Caco-2 (cell line): ENCODE measurements around the gene ATP8B2. TPM values are rescaled to one million over a fixed set of nuclear protein-coding genes. Genes with fewer than 3 reads are reported as not detected.

Source experiments
- BruUV-seq: library from RNA; stranded (reverse); fragments of 400-500 nt; replicated peaks from 2 replicates; lab custom pipeline; 2021; lab: Mats Ljungman, UMichigan
- CTCF ChIA-PET: fragments of 300-600 bp; sonication (Branson Sonifier 250); formaldehyde crosslinking; loops from one replicate; lab custom pipeline; 2022; ENCODE audit warnings: antibody characterized with exemption; lab: Charles Lee
- POLR2A ChIA-PET: fragments of 300-600 bp; sonication (Branson Sonifier 250); formaldehyde crosslinking; loops from one replicate; lab custom pipeline; 2022; ENCODE audit warnings: antibody characterized with exemption; lab: Charles Lee
- DNase-seq, 2 experiments: peaks; one replicate each; pipeline versions ENCODE4 v3.0.0 to v3.0.0-alpha.2; 2020 to 2022
- H3K27me3 ChIP-seq: replicated peaks from 2 replicates; pipeline ENCODE4 v1.6.0; 2011; ENCODE audit warnings: low read length; ENCODE audit not compliant: control insufficient read depth, insufficient read depth
- H3K36me3 ChIP-seq: 2 replicates; pipeline ENCODE4 v1.5.1; 2011; ENCODE audit warnings: low read length; ENCODE audit not compliant: control insufficient read depth, insufficient read depth
- H3K4me1 ChIP-seq: fragments of 250-450 bp; sonication (Bioruptor Pico); 2 replicates; pipeline ENCODE4 v1.5.1; 2020; ENCODE audit warnings: mild to moderate bottlenecking
- H3K4me3 ChIP-seq: 2 replicates; pipeline ENCODE4 v1.5.1; 2011; ENCODE audit warnings: low read depth, mild to moderate bottlenecking, control low read depth, low read length
- H3K9me3 ChIP-seq: fragments of 250-450 bp; sonication (Bioruptor Pico); 2 replicates; pipeline ENCODE4 v1.5.1; 2020; ENCODE audit warnings: mild to moderate bottlenecking, moderate library complexity
- H3K27ac Mint-ChIP-seq: one replicate; pipeline ENCODE4 v1.8.0; 2022; ENCODE audit warnings: mixed read lengths; ENCODE audit not compliant: unreplicated experiment
- H3K27me3 Mint-ChIP-seq: one replicate; pipeline ENCODE4 v1.8.0; 2022; ENCODE audit warnings: mixed read lengths; ENCODE audit not compliant: insufficient read depth, unreplicated experiment
- H3K36me3 Mint-ChIP-seq: one replicate; pipeline ENCODE4 v1.8.0; 2022; ENCODE audit warnings: mild to moderate bottlenecking, mixed read lengths; ENCODE audit not compliant: insufficient read depth, unreplicated experiment
- H3K4me1 Mint-ChIP-seq: one replicate; pipeline ENCODE4 v1.8.0; 2022; ENCODE audit warnings: low read depth, mixed read lengths; ENCODE audit not compliant: unreplicated experiment
- H3K4me3 Mint-ChIP-seq: one replicate; pipeline ENCODE4 v1.8.0; 2022; ENCODE audit warnings: mild to moderate bottlenecking, moderate library complexity, mixed read lengths; ENCODE audit not compliant: unreplicated experiment
- H3K9me3 Mint-ChIP-seq: one replicate; pipeline ENCODE4 v1.8.0; 2022; ENCODE audit warnings: mixed read lengths; ENCODE audit not compliant: unreplicated experiment
- CTCF ChIP-seq, 2 experiments: fragments of 200-600 bp in 1 of 2; IDR thresholded peaks; 1 replicate in 1 of 2; 2 replicates in 1 of 2; pipeline versions ENCODE4 v1.5.1 to v1.8.0; 2011 to 2022; ENCODE audit warnings: antibody characterized with exemption in 1 of 2, control low read depth in 1 of 2, inconsistent platforms in 1 of 2, low read depth in 1 of 2, low read length in 1 of 2, mild to moderate bottlenecking in 1 of 2, moderate library complexity in 1 of 2; ENCODE audit not compliant: insufficient read depth in 1 of 2, severe bottlenecking in 1 of 2, unreplicated experiment in 1 of 2
- intact Hi-C: fragments of 100-400 bp; cut with micrococcal nuclease; formaldehyde crosslinking; loops from one replicate; pipeline ENCODE4 v1.10.0; 2022; ENCODE audit not compliant: unreplicated experiment
- total RNA-seq: library from RNA; stranded (reverse); gene quantifications from 2 replicates; pipeline ENCODE4 v1.2.3, GENCODE V29; 2022

The ATP8B2 gene
- total RNA-seq, 1 experiment from 2014 or later, result 10.5 TPM

- POLR2A ChIA-PET, result no interaction called here
- TF ChIP-seq CTCF (IDR thresholded peaks at IDR 0.05; ENCODE audit: insufficient read depth in 1 of 2, low read depth in 1 of 2, low read length in 1 of 2, severe bottlenecking in 1 of 2, unreplicated experiment in 1 of 2), result no peak
Observed at GRCh38 chr1:154342132-154342531, 16.8 kb downstream of the ATP8B2 start.

GRCh38 chr1:154342836-154343472 lies 17.6 kb downstream of the ATP8B2 start:
- CTCF ChIA-PET, result interaction anchor here (2.9 kb wide), 1 partner anchor 8 kb away, joined by 8 read pairs; no protein-coding TSS in a partner anchor
- Mint-ChIP-seq H3K4me1 (peaks cover 6% of the 10 kb centered on the region), H3K9me3 (no peaks in the 10 kb centered on the region), H3K27ac (no peak overlapping the region), H3K36me3 (peaks cover 12% of the 10 kb centered on the region), H3K4me3 (no peak overlapping the region), H3K27me3 (no peaks in the 10 kb centered on the region)
- intact Hi-C loops, result no loop called here
- Histone ChIP-seq H3K4me1 (no peaks in the 10 kb centered on the region), H3K36me3 (0 out of 2 replicates have a peak, but pooled peaks cover 3% of the 10 kb centered on the region), H3K9me3 (no peaks in the 10 kb centered on the region), H3K27me3 (no peaks in the 10 kb centered on the region), H3K4me3 (no peak overlapping the region)
- BruUV-seq, result no TSS peak
- POLR2A ChIA-PET, result no interaction called here
- no peak for DNase-seq
- no peak for TF ChIP-seq CTCF (IDR thresholded peaks at IDR 0.05; ENCODE audit: insufficient read depth in 1 of 2, low read depth in 1 of 2, low read length in 1 of 2, severe bottlenecking in 1 of 2, unreplicated experiment in 1 of 2)

More at GRCh38 chr1:154342132-154342531, 16.8 kb downstream of the ATP8B2 start:
- BruUV-seq, result no TSS peak
- H3K36me3 Mint-ChIP-seq, result peaks cover 12% of the 10 kb centered on the region
- no peak overlapping the region for H3K27ac Mint-ChIP-seq
- H3K36me3 ChIP-seq, result 0 out of 2 replicates have a peak, but pooled peaks cover 3% of the 10 kb centered on the region
- no peaks in the 10 kb centered on the region for H3K9me3 Mint-ChIP-seq
- DNase-seq, result no peak
- intact Hi-C loops, result no loop called here
- CTCF ChIA-PET, result no interaction called here
- H3K4me3 Mint-ChIP-seq, result no peak overlapping the region
- H3K4me1 ChIP-seq, result no peaks in the 10 kb centered on the region
- H3K9me3 ChIP-seq, result no peaks in the 10 kb centered on the region
- H3K4me1 Mint-ChIP-seq, result peaks cover 6% of the 10 kb centered on the region
- H3K4me3 ChIP-seq, result no peak overlapping the region
- no peaks in the 10 kb centered on the region for H3K27me3 Mint-ChIP-seq
- H3K27me3 ChIP-seq, result no peaks in the 10 kb centered on the region

- CTCF ChIA-PET, result interaction anchor here (0.6 to 2.9 kb wide), 3 partner anchors 10 to 73 kb away, joined by 3 to 8 read pairs (median 3); no protein-coding TSS in a partner anchor
- no peaks in the 10 kb centered on the region for H3K27me3 ChIP-seq
- POLR2A ChIA-PET, result interaction anchor here (1.1 kb wide), 1 partner anchor 10 kb away, joined by 3 read pairs; no protein-coding TSS in a partner anchor
- TF ChIP-seq CTCF (IDR thresholded peaks at IDR 0.05; ENCODE audit: insufficient read depth in 1 of 2, low read depth in 1 of 2, low read length in 1 of 2, severe bottlenecking in 1 of 2, unreplicated experiment in 1 of 2), result peak; percentile 49 to 59
- peak in 1 of 2 experiments; percentile 51 for DNase-seq
- no peak overlapping the region for H3K4me3 ChIP-seq
- no TSS peak for BruUV-seq
- 0 out of 2 replicates have a peak, but pooled peaks cover 3% of the 10 kb centered on the region for H3K36me3 ChIP-seq
- Mint-ChIP-seq H3K4me3 (no peak overlapping the region), H3K27ac (no peak overlapping the region), H3K4me1 (no peaks in the 10 kb centered on the region), H3K27me3 (no peaks in the 10 kb centered on the region), H3K9me3 (no peaks in the 10 kb centered on the region), H3K36me3 (peaks cover 6% of the 10 kb centered on the region)
- no peaks in the 10 kb centered on the region for H3K9me3 ChIP-seq
- intact Hi-C loops, result no loop called here
- H3K4me1 ChIP-seq, result no peaks in the 10 kb centered on the region
Observed at GRCh38 chr1:154344977-154345837, 19.9 kb downstream of the ATP8B2 start.
